Uterus (tissue), 2 donors: ENCODE measurements around the gene SARS1.

Experiments
- POLR2A ChIP-seq, 2 donors: fragments of 450-650 bp; IDR thresholded peaks; one replicate each; pipeline ENCODE4 v1.6.1; 2016; ENCODE audit warnings: antibody characterized with exemption in 2 of 2, mild to moderate bottlenecking in 1 of 2, moderate library complexity in 1 of 2
- TF ChIP-seq, protein P1 (sequence below), 4 experiments: fragments of 200-600 bp in 2 of 4; fragments of 450-650 bp in 2 of 4; sonication (generic) in 2 of 4; IDR thresholded peaks; one replicate each; pipeline ENCODE4 v1.5.1; 2016 to 2019; ENCODE audit warnings: antibody characterized with exemption in 4 of 4, mild to moderate bottlenecking in 2 of 4, moderate library complexity in 1 of 4

DNA sequence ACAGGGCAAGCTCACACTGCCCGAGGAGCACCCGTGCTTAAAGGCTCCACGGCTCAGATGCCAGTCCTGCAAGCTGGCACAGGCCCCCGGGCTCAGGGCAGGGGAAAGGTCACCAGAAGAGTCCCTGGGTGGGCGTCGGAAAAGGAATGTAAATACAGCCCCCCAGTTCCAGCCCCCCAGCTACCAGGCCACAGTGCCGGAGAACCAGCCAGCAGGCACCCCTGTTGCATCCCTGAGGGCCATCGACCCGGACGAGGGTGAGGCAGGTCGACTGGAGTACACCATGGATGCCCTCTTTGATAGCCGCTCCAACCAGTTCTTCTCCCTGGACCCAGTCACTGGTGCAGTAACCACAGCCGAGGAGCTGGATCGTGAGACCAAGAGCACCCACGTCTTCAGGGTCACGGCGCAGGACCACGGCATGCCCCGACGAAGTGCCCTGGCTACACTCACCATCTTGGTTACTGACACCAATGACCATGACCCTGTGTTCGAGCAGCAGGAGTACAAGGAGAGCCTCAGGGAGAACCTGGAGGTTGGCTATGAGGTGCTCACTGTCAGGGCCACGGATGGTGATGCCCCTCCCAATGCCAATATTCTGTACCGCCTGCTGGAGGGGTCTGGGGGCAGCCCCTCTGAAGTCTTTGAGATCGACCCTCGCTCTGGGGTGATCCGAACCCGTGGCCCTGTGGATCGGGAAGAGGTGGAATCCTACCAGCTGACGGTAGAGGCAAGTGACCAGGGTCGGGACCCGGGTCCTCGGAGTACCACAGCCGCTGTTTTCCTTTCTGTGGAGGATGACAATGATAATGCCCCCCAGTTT lies 36.9 kb downstream of the SARS1 start:
- no peak for TF ChIP-seq POLR2A (IDR thresholded peaks at IDR 0.05)
- TF ChIP-seq, protein P1, sequence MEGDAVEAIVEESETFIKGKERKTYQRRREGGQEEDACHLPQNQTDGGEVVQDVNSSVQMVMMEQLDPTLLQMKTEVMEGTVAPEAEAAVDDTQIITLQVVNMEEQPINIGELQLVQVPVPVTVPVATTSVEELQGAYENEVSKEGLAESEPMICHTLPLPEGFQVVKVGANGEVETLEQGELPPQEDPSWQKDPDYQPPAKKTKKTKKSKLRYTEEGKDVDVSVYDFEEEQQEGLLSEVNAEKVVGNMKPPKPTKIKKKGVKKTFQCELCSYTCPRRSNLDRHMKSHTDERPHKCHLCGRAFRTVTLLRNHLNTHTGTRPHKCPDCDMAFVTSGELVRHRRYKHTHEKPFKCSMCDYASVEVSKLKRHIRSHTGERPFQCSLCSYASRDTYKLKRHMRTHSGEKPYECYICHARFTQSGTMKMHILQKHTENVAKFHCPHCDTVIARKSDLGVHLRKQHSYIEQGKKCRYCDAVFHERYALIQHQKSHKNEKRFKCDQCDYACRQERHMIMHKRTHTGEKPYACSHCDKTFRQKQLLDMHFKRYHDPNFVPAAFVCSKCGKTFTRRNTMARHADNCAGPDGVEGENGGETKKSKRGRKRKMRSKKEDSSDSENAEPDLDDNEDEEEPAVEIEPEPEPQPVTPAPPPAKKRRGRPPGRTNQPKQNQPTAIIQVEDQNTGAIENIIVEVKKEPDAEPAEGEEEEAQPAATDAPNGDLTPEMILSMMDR (IDR thresholded peaks at IDR 0.05) = no peak
